GM12892 (cell line): Measurements from ENCODE around the gene ABCG4.
"Not testable (repeated sequence)": the region's sequence is repeated elsewhere in the genome, so short reads cannot be mapped to it uniquely, and the experiment has no call there.

Experiments
- DNase-seq: peaks from one replicate; pipeline ENCODE4 v3.0.0; 2011; ENCODE audit not compliant: insufficient read length
- FAIRE-seq: peaks from 2 replicates; lab custom pipeline; 2011; peaks lifted over from hg19 to GRCh38; lab: Jason Lieb, UNC
- POLR2A ChIP-seq: IDR thresholded peaks from 2 replicates; pipeline ENCODE4 v1.6.1; 2011; ENCODE audit warnings: low read depth, low read length, control low read depth
- POLR2AphosphoS5 ChIP-seq: IDR thresholded peaks from 2 replicates; pipeline ENCODE4 v1.6.1; 2011; ENCODE audit warnings: low read depth, low read length, control low read depth
- TAF1 ChIP-seq: IDR thresholded peaks from 2 replicates; pipeline ENCODE4 v1.6.1; 2011; ENCODE audit warnings: low read depth, mild to moderate bottlenecking, control low read depth, low read length, borderline replicate concordance

ABCG4 gene

DNA sequence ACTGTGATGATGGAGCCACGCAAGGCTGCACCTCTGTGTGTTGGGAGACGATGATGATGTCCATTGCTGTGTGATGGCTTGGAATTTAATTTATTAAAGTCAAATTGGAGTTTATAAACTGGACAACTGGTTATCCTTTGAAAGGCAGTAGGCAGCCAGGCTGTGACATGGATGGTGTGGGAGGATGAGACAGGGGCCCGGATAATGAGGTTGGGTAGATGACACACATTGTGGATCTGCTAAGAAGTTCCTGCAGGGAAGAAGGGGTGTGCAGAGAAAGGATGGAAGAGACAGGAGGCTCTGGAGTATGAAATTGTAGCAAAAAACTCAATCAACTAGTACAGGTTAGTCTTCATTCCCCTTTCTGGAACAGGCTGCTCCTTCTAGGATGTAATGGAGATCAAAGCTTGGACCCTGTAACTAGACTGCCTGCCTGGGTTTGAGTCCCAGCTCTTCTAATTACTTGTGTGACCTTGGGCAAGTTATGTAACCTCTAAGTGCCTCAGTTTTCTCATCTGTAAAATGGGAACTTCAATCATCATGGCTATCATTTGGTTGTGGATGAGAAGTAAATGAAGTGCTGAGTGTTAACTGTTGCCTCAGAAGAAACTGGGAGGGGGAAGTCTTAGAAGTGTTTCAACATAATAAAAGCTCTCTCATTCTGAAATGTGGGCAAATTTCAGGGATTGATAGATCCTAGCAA lies 31.7 kb upstream of the ABCG4 start:
- FAIRE-seq, result no peak
- TF ChIP-seq TAF1 (no peak), POLR2A (no peak), POLR2AphosphoS5 (no peak)

DNA sequence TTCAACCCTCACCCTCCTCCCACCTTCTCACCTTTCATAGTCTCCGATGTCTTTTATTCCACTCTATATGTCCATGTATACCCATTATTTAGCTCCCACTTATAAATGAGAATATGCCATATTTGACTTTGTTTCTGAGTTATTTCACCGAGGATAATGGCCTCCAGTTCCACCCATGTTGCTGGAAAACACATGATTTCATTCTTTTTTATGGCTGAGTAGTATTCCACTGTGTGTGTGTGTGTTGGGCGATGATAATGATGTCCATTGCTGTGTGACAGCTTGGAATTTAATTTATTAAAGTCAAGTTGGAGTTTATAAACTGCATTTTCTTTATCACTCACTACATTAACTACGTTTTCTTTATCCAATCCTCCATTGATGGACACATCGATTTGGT lies 30.6 kb upstream of the ABCG4 start:
- TF ChIP-seq TAF1 (no peak), POLR2A (no peak), POLR2AphosphoS5 (no peak)
- no peak for FAIRE-seq
- no peak for DNase-seq

More for the DNA sequence above, 31.7 kb upstream of the ABCG4 start:
- DNase-seq, result no peak

DNA sequence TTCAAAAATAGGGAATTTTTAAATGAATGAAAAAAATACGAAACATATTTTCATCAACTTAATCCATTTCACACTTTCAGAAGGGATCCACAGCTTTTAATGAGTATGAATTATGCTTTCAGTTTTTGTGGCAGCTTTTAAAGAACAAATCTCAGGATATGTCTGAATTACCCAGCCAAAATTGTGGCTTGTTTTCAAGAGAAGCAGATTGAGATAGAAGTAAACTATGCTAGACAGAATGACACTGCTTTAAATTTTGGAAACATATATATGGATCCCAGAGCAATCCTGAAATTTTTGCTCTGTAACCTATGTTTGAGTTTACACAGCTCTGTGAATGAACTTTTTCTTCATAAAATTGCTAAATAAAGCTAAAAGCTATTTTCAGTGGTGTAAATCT lies 29.9 kb upstream of the ABCG4 start:
- no peak for TF ChIP-seq POLR2AphosphoS5
- no peak for TF ChIP-seq POLR2A
- TF ChIP-seq TAF1, result no peak
- DNase-seq (no peak), FAIRE-seq (no peak)

DNA sequence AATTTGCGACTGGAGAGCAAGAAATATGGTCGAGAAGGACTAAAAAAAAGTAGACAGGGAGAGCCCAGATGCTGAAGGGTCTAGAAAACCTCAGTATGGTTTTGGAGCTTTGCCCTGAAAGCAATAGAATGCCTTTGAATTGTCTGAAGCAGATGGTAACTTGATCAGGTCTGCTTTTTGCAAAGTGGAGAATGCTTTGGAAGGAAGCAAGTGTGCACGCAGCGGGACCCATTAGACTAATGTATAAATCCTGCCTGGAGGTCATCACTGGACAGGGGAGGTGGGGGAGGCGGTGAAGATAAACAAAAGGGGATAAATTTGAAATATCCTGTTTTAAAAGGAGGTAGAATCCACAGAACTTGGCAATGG lies 28.2 kb upstream of the ABCG4 start:
- FAIRE-seq (no peak), DNase-seq (no peak)
- TF ChIP-seq POLR2A (no peak), TAF1 (no peak), POLR2AphosphoS5 (no peak)

DNA sequence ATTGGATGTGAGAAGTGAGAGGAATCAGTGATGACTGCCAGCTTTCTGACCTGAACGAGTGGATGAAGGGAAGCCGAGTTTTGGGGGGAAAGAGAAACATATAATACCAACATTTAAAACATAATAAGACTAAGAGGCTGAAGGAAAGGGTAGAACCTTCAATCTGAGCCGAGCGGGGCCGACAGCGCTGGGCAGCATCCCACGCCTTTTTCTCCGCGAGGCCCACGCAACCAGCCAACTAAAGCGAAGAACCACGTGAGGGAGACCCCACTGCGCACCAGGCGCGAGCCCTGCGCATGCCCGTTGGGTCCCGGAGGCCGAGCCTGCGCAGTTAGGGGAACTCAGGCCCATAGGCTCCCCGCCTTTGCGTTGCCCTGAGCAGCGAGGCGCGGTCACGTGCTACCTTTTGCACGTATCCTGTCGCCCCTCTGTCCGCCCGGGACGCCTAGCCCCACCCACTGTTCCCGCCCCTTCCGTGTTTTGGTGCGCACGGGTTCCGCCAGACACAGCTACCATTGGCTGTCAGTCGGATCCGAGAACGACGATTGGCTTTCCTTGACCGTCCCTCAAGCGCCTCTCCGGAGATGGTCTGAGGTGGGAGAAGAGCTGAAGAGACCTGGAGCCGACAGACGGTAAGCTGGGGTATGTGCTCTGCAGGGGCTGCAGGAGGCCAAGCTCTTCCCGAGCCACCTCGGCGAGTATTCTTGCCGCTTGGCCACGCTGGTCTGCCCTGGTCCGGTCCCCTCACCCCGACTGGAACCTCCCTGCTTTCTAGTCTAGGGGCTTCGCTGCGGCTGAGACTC lies 27.6 kb upstream of the ABCG4 start, which contains the start of gene HINFP:
HINFP (plus strand) TSS at position 573 of the 803 bp plus-strand sequence. CDS start 5,365 bp downstream, outside the sequence.
- DNase-seq, result peak; percentile 99
- FAIRE-seq, result peak; percentile 100
- peak; percentile 87 for TF ChIP-seq POLR2A
- TF ChIP-seq POLR2AphosphoS5, result peak; percentile 87
- no peak for TF ChIP-seq TAF1

DNA sequence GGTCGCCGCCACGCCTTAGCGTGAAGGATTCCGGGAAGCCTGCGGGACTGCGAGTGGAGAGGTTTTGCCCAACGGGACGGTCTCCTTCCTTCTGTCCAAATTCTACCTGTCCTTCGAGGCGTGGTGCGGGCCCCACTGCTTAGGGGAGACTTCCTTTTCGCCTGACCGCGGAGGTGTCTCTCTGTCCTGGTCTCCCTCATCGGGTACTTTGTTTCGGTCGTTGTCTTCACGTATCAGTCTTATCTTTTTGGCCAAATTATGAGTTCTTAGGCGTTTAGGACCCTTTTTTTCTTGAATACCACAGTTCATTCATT lies 27.1 kb upstream of the ABCG4 start:
- no peak for FAIRE-seq
- TF ChIP-seq POLR2A (no peak), POLR2AphosphoS5 (no peak), TAF1 (no peak)
- no peak for DNase-seq

DNA sequence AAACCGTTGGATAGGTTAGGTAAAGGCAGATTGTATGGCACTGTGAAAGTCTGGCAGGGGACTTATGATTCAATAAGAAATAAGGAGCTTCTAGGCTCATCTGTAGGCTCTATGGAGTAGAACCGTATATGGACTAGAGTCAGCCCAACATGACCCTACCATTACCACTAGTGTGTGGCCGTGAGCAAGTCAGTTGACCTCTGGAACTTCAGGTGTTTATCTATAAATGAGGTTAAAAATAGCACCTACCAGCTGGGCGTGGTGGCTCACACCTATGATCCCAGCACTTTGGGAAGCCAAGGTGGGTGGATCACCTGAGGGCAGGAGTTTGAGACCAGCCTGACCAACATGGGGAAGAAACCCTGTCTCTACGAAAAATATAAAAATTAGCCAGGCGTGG lies 23.0 kb upstream of the ABCG4 start:
- TF ChIP-seq TAF1 (no peak), POLR2AphosphoS5 (no peak), POLR2A (no peak)
- DNase-seq (no peak), FAIRE-seq (no peak)

DNA sequence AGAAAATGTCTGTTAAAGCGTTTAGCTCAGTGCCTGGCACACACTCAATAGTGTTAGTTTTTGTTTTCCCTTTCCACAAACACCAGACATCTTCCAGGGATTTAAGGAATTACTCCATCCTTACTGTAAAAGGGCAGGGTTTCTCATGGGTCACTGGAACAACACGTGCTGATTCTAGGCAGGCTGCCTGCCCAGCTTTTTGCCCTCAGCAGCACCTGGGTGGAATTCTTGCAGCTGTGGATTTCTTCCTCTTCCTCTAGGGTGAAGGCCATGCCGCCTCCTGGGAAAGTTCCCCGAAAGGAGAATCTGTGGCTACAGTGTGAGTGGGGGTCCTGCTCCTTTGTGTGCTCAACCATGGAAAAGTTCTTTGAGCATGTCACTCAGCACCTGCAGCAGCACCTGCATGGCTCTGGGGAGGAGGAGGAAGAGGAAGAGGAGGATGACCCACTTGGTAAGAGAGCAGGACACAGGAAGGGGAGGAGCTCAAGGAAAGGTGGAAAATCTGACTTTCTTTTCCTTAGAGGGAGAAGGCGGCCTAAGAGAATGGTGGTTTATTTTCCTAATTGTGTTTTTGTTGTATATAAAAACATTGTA lies 22.1 kb upstream of the ABCG4 start:
- FAIRE-seq, result no peak
- DNase-seq, result no peak
- TF ChIP-seq TAF1 (no peak), POLR2A (no peak), POLR2AphosphoS5 (no peak)

DNA sequence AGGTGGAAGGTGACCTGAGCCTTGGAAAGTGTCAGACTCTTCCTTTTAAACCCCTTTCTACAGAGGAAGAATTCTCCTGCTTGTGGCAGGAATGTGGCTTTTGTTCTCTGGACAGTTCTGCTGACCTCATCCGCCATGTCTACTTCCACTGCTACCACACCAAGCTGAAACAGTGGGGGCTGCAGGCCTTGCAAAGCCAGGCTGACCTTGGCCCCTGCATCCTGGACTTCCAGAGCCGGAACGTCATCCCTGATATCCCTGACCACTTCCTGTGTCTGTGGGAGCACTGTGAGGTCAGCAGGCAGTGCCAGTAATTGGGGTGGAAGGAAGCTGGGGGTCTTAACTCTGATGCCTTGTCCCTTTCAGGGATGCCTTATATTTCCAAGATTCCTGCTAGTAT lies 18.2 kb upstream of the ABCG4 start:
- FAIRE-seq, result no peak
- DNase-seq, result no peak
- TF ChIP-seq POLR2A (no peak), TAF1 (no peak), POLR2AphosphoS5 (no peak)

DNA sequence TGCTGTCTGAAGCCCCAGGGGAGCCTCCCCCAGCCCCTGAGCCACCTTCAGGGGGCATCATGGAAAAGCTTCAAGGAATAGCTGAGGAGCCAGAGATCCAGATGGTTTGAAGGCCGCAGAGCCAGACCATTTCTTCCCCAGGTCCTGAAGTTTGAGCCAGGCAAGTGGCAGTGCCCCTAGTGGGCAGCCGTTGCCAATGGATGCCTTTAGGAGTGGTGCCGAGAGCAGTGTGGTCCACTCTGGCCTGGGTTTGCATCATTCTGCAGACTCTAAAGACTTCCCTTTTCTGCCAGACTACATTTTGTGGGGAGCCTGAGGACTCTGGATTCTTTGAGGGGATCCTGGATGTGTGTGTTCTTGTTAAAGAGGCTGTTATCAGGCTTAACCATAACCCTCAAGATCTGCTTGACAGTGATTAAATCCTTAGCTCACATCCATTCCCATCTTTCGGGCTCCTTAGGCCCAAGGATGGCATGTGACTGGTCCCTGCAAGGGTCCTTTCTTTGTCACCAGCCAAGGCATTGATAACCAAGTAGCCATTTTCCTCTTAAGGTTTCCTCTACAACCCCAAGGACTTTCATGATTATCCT lies 14.4 kb upstream of the ABCG4 start:
- TF ChIP-seq POLR2AphosphoS5 (no peak), TAF1 (no peak)
- DNase-seq (no peak), FAIRE-seq (no peak)

DNA sequence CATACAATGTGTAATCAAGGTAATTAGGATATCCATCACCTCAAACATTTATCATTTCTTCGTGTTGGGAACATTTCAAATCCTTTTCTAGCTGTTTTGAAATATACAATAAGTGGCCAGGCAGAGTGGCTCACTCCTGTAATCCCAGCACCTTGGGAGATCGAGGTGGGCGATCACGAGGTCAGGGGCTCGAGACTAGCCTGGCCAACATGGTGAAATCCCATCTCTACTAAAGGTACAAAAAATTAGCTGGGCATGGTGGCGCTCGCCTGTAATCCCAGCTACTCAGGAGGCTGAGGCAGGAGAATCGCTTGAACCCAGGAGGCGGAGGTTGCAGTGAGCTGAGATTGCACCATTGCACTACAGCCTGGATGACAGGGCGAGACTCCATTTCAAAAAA lies 9.6 kb upstream of the ABCG4 start:
- DNase-seq, FAIRE-seq: not testable (repeated sequence)
